Measurements from ENCODE around the gene SPACA7. TPM values are rescaled to one million over a fixed set of nuclear protein-coding genes. Genes with fewer than 3 reads are reported as not detected.

The SPACA7 gene
- total and polyA plus RNA-seq, 2 of the 13 experiments (the other 11 are each of a cell fraction or from before 2014, with no cell fraction given): not detected

DNA sequence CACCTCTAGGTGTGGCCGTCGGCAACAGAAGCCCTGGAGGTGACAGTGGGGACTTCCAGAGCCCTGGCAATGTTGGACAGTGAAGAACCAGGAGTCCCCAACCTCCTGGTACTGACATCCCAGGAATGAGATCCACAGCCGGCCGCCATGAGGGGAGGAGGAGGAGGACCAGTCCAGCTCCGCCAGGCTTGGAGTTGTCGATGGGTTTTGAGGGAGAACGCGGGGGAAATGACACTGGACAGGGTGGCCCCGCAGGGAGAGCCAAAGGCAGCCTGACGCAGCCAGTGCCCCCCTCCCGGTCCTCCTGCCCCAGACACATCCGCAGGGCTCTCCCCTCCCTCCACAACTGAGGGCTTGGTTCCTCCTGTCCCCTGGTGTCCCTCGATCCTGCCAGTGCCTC is 57.9 kb downstream of the SPACA7 start:
- ChIA-PET CTCF (ENCODE audit: low intra/inter-chr PET ratio, low total read pairs) (no interaction called here), POLR2A (no interaction called here)
- 41% methylated on average over 7 of the region's 13 CpGs for WGBS (ENCODE audit: low lambda C conversion rate)
- DNase-seq (ENCODE audit: low spot score) (no peak), FAIRE-seq (no peak), ATAC-seq (no peak)
- H2AFZ ChIP-seq (ENCODE audit: low read length): no peak overlapping the region
- H4K20me1 ChIP-seq (ENCODE audit: insufficient read depth, low read length): no peaks in the 10 kb centered on the region
- in situ Hi-C loops (cut with HindIII; ENCODE audit: extremely low pct_ligation_motif_present, low pct_unique_long_range_greater_than_20kb): loop anchor here (25.0 kb wide), 1 partner anchor 222 kb away; no protein-coding TSS in a partner anchor
- H3K27ac ChIP-seq (ENCODE audit: extremely low read length, insufficient read depth, low read length): no peak overlapping the region
- H3K9ac ChIP-seq (ENCODE audit: insufficient read depth, low read depth, low read length): no peak overlapping the region
- no peaks in the 10 kb centered on the region for H3K79me2 ChIP-seq (ENCODE audit: insufficient read depth, low read length)
- no peaks in the 10 kb centered on the region for H3K4me1 ChIP-seq (ENCODE audit: insufficient read depth, low read length)
- no peaks in the 10 kb centered on the region for H3K36me3 ChIP-seq (replicated peaks in 1 of 2; ENCODE audit: control insufficient read depth in 1 of 2, insufficient read depth in 2 of 2, low read length in 2 of 2)
- no peak overlapping the region for H3K4me2 ChIP-seq (ENCODE audit: low read depth, low read length)
- peaks cover 0 to 4% of the 10 kb centered on the region in 2 experiments; a peak in 2 of 5 replicates for H3K27me3 ChIP-seq (ENCODE audit: control insufficient read depth in 1 of 2, insufficient read depth in 2 of 2, low read length in 2 of 2)
- intact Hi-C loops (cut with micrococcal nuclease; ENCODE audit: unreplicated experiment): no loop called here
- no TSS peak for BruUV-seq (replicated peaks)
- H3K9me3 ChIP-seq (ENCODE audit: low read length): peaks cover 17% of the 10 kb centered on the region
- H3K4me3 ChIP-seq (replicated peaks in 1 of 3; ENCODE audit: insufficient read depth in 1 of 3, low read depth in 2 of 3, low read length in 3 of 3): no peak overlapping the region
- no peak for TF ChIP-seq ZNF709 (CRISPR knock-in tag; IDR thresholded peaks at IDR 0.05)
- TF ChIP-seq ASH2L (IDR thresholded peaks at IDR 0.05; ENCODE audit: insufficient read length, low read depth, low read length): no peak
- no peak for TF ChIP-seq MTF2 (CRISPR knock-in tag; IDR thresholded peaks at IDR 0.05; ENCODE audit: borderline replicate concordance)
- TF ChIP-seq, protein P1, sequence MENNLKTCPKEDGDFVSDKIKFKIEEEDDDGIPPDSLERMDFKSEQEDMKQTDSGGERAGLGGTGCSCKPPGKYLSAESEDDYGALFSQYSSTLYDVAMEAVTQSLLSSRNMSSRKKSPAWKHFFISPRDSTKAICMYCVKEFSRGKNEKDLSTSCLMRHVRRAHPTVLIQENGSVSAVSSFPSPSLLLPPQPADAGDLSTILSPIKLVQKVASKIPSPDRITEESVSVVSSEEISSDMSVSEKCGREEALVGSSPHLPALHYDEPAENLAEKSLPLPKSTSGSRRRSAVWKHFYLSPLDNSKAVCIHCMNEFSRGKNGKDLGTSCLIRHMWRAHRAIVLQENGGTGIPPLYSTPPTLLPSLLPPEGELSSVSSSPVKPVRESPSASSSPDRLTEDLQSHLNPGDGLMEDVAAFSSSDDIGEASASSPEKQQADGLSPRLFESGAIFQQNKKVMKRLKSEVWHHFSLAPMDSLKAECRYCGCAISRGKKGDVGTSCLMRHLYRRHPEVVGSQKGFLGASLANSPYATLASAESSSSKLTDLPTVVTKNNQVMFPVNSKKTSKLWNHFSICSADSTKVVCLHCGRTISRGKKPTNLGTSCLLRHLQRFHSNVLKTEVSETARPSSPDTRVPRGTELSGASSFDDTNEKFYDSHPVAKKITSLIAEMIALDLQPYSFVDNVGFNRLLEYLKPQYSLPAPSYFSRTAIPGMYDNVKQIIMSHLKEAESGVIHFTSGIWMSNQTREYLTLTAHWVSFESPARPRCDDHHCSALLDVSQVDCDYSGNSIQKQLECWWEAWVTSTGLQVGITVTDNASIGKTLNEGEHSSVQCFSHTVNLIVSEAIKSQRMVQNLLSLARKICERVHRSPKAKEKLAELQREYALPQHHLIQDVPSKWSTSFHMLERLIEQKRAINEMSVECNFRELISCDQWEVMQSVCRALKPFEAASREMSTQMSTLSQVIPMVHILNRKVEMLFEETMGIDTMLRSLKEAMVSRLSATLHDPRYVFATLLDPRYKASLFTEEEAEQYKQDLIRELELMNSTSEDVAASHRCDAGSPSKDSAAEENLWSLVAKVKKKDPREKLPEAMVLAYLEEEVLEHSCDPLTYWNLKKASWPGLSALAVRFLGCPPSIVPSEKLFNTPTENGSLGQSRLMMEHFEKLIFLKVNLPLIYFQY (CRISPR knock-in tag; IDR thresholded peaks at IDR 0.05; ENCODE audit: borderline replicate concordance): no peak
- TF ChIP-seq, protein P2, sequence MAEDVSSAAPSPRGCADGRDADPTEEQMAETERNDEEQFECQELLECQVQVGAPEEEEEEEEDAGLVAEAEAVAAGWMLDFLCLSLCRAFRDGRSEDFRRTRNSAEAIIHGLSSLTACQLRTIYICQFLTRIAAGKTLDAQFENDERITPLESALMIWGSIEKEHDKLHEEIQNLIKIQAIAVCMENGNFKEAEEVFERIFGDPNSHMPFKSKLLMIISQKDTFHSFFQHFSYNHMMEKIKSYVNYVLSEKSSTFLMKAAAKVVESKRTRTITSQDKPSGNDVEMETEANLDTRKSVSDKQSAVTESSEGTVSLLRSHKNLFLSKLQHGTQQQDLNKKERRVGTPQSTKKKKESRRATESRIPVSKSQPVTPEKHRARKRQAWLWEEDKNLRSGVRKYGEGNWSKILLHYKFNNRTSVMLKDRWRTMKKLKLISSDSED (CRISPR knock-in tag; IDR thresholded peaks at IDR 0.05): no peak
- TF ChIP-seq NAIF1 (CRISPR knock-in tag; IDR thresholded peaks at IDR 0.05; ENCODE audit: borderline replicate concordance): no peak
- TF ChIP-seq JUN (CRISPR knock-in tag; IDR thresholded peaks at IDR 0.05): no peak
- TF ChIP-seq, protein P3, sequence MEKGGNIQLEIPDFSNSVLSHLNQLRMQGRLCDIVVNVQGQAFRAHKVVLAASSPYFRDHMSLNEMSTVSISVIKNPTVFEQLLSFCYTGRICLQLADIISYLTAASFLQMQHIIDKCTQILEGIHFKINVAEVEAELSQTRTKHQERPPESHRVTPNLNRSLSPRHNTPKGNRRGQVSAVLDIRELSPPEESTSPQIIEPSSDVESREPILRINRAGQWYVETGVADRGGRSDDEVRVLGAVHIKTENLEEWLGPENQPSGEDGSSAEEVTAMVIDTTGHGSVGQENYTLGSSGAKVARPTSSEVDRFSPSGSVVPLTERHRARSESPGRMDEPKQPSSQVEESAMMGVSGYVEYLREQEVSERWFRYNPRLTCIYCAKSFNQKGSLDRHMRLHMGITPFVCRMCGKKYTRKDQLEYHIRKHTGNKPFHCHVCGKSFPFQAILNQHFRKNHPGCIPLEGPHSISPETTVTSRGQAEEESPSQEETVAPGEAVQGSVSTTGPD (CRISPR knock-in tag; IDR thresholded peaks at IDR 0.05): no peak
- no peak for TF ChIP-seq ZNF136 (CRISPR knock-in tag; IDR thresholded peaks at IDR 0.05; ENCODE audit: low read depth)
- no peak for TF ChIP-seq ZNF678 (CRISPR knock-in tag; IDR thresholded peaks at IDR 0.05)
- TF ChIP-seq, protein P4, sequence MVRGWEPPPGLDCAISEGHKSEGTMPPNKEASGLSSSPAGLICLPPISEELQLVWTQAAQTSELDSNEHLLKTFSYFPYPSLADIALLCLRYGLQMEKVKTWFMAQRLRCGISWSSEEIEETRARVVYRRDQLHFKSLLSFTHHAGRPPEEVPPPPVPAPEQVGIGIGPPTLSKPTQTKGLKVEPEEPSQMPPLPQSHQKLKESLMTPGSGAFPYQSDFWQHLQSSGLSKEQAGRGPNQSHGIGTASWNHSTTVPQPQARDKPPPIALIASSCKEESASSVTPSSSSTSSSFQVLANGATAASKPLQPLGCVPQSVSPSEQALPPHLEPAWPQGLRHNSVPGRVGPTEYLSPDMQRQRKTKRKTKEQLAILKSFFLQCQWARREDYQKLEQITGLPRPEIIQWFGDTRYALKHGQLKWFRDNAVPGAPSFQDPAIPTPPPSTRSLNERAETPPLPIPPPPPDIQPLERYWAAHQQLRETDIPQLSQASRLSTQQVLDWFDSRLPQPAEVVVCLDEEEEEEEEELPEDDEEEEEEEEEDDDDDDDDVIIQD (CRISPR knock-in tag; IDR thresholded peaks at IDR 0.05; ENCODE audit: low read depth): no peak
- TF ChIP-seq, protein P5, sequence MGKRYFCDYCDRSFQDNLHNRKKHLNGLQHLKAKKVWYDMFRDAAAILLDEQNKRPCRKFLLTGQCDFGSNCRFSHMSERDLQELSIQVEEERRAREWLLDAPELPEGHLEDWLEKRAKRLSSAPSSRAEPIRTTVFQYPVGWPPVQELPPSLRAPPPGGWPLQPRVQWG (CRISPR knock-in tag; IDR thresholded peaks at IDR 0.05; ENCODE audit: borderline replicate concordance, low read depth): no peak
- TF ChIP-seq ZNF20 (CRISPR knock-in tag; IDR thresholded peaks at IDR 0.05): no peak
- TF ChIP-seq MED1 (CRISPR knock-in tag; IDR thresholded peaks at IDR 0.05): no peak
- TF ChIP-seq NONO (IDR thresholded peaks at IDR 0.05): no peak
- TF ChIP-seq NONO (CRISPR knock-in tag; conservative IDR thresholded peaks at IDR 0.05): no peak
- no peak for TF ChIP-seq CEBPB (IDR thresholded peaks at IDR 0.05; ENCODE audit: borderline replicate concordance, low read depth, low read length)

Data from HepG2 (cell line).